GM12878 (cell line): ENCODE measurements around the gene PLA2G2E. TPM values are rescaled to one million over a fixed set of nuclear protein-coding genes. Genes with fewer than 3 reads are reported as not detected.
A peak's percentile ranks its signal among the peaks of the same experiment; 100 is the strongest.

ENCODE experiments used
- E2F8 ChIP-seq: fragments of 450-650 bp; IDR thresholded peaks from 2 replicates; pipeline ENCODE4 v1.6.1; 2018; ENCODE audit warnings: mild to moderate bottlenecking, low read depth, moderate library complexity; ENCODE audit not compliant: partially characterized antibody
- IRF3 ChIP-seq: fragments of 450-650 bp; IDR thresholded peaks from 2 replicates; pipeline ENCODE4 v1.6.1; 2014; ENCODE audit warnings: mild to moderate bottlenecking
- MXI1 ChIP-seq: fragments of 150-350 bp; IDR thresholded peaks from 2 replicates; pipeline ENCODE4 v1.6.1; 2011; ENCODE audit warnings: low read depth, mild to moderate bottlenecking, inconsistent platforms, low read length, improper control_type of control experiment
- PBX3 ChIP-seq: IDR thresholded peaks from 2 replicates; pipeline ENCODE4 v1.6.1; 2011; ENCODE audit warnings: mild to moderate bottlenecking, low read depth, low read length, moderate library complexity; ENCODE audit not compliant: insufficient replicate concordance
- REST ChIP-seq: IDR thresholded peaks from 2 replicates; pipeline ENCODE4 v1.6.1; 2012; ENCODE audit warnings: mild to moderate bottlenecking, low read depth, low read length
- SREBF2 ChIP-seq: IDR thresholded peaks from 2 replicates; pipeline ENCODE4 v1.6.1; 2012; ENCODE audit warnings: mild to moderate bottlenecking, low read length
- ZBTB11 ChIP-seq: fragments of 450-650 bp; formaldehyde crosslinking; IDR thresholded peaks from 2 replicates; pipeline ENCODE4 v1.5.0; 2022; ENCODE audit warnings: mild to moderate bottlenecking, missing genetic modification characterization
- ZBTB33 ChIP-seq: fragments of 450-650 bp; IDR thresholded peaks from 2 replicates; pipeline ENCODE4 v1.6.1; 2017; ENCODE audit warnings: mild to moderate bottlenecking
- ZNF384 ChIP-seq: IDR thresholded peaks from 2 replicates; pipeline ENCODE4 v1.6.1; 2012; ENCODE audit warnings: low read depth, mild to moderate bottlenecking, low read length, improper control_type of control experiment, borderline replicate concordance
- polyA plus RNA-seq, 11 experiments: library from polyadenylated mRNA; depleted of rRNA in 4 of 11; unstranded in 6 of 11; stranded (reverse) in 5 of 11; fragments of >200 nt; fragmentation: Nextera tagmentation in 4 of 11; fragmentation: Illumina TruSeq in 1 of 11; extraction: Ambion mirVana in 4 of 11; extraction: Trizol in 1 of 11; gene quantifications; 1 replicate in 1 of 11; 2 replicates in 10 of 11; pipeline versions ENCODE4 v1.2.1 to v1.2.3, GENCODE V29; 2011 to 2016; ENCODE audit warnings: inconsistent platforms in 2 of 11, missing spikeins in 2 of 11, low read depth in 1 of 11
- total RNA-seq, 4 experiments: library from RNA; depleted of rRNA in 3 of 4; stranded (reverse); fragments of >200 nt in 3 of 4; fragmentation: Illumina TruSeq in 1 of 4; extraction: Trizol in 1 of 4; gene quantifications; 2 replicates each; pipeline versions ENCODE4 v1.2.1 to v1.2.3, GENCODE V29; 2013 to 2021

PLA2G2E gene
- total and polyA plus RNA-seq, 10 of the 15 experiments (the other 5 are each of a cell fraction or from before 2014, with no cell fraction given), result not detected

- TF ChIP-seq ZBTB33 (no peak), PBX3 (peak; percentile 89), ZNF384 (no peak), MXI1 (peak; percentile 50; the same call in 1 of the 2 replicates), SREBF2 (no peak), E2F8 (no peak), ZBTB11 (CRISPR knock-in tag) (no peak), IRF3 (no peak), REST (no peak)
These were observed 41.0 kb downstream of the PLA2G2E start, which contains the start of gene OTUD3 (continued) for GRCh38 chr1:19882111-19883071.
